Measurements from ENCODE around the gene PRKAA1. TPM values are rescaled to one million over a fixed set of nuclear protein-coding genes. Genes with fewer than 3 reads are reported as not detected.

The PRKAA1 gene
- total and polyA plus RNA-seq, 2 of the 13 experiments (the other 11 are each of a cell fraction or from before 2014, with no cell fraction given), result 36.6 to 58.0 TPM

DNA sequence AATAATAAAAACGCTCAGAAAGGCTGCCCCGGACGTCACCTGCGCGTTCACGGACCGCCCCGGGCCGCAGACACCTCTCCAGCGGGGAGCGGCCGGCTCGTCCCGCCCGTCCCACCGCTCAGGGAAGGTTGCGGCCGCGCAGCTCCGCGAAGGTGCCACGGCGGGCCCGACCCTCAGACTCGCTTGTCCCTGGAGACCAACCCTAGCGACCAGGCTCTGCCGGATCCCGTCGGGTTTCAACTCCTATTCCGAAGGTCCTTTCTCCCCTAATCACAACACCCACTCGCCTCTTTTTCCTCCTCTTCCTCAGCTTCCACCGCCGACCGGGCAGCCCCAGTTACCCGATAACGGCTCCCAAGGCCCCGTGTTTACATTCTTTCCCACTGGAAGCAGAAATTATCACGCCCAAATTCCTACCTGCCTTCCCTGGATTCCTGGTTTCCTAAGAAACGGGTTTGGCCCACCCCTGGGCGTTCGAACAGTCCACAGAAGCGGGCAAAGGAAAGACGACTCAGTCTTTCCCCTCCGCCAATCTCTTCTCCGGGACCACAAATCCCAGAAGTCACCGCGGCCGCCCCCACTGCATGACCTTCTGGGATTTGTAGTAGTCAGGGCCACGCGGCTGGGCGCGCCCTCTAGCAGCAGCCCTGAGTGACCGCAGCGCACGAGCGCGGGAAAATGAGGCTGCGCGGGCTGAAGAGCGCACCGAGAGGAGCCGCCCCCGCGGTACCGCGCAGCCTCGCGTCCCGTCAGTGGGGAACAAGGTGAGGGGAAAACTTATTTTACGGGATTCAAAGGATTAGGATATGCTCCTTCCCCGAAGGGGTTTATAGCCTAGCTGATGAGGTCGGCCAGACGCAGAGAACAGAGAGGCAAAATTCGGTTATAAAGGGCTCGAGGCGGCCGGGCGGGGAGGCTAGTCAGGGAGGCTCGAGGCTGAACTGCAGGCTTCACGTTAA is 42.5 kb downstream of the PRKAA1 start, which contains the start of gene TTC33 (continued):
- TF ChIP-seq, protein P1, sequence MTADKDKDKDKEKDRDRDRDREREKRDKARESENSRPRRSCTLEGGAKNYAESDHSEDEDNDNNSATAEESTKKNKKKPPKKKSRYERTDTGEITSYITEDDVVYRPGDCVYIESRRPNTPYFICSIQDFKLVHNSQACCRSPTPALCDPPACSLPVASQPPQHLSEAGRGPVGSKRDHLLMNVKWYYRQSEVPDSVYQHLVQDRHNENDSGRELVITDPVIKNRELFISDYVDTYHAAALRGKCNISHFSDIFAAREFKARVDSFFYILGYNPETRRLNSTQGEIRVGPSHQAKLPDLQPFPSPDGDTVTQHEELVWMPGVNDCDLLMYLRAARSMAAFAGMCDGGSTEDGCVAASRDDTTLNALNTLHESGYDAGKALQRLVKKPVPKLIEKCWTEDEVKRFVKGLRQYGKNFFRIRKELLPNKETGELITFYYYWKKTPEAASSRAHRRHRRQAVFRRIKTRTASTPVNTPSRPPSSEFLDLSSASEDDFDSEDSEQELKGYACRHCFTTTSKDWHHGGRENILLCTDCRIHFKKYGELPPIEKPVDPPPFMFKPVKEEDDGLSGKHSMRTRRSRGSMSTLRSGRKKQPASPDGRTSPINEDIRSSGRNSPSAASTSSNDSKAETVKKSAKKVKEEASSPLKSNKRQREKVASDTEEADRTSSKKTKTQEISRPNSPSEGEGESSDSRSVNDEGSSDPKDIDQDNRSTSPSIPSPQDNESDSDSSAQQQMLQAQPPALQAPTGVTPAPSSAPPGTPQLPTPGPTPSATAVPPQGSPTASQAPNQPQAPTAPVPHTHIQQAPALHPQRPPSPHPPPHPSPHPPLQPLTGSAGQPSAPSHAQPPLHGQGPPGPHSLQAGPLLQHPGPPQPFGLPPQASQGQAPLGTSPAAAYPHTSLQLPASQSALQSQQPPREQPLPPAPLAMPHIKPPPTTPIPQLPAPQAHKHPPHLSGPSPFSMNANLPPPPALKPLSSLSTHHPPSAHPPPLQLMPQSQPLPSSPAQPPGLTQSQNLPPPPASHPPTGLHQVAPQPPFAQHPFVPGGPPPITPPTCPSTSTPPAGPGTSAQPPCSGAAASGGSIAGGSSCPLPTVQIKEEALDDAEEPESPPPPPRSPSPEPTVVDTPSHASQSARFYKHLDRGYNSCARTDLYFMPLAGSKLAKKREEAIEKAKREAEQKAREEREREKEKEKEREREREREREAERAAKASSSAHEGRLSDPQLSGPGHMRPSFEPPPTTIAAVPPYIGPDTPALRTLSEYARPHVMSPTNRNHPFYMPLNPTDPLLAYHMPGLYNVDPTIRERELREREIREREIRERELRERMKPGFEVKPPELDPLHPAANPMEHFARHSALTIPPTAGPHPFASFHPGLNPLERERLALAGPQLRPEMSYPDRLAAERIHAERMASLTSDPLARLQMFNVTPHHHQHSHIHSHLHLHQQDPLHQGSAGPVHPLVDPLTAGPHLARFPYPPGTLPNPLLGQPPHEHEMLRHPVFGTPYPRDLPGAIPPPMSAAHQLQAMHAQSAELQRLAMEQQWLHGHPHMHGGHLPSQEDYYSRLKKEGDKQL (CRISPR knock-in tag; IDR thresholded peaks at IDR 0.05; ENCODE audit: low read depth), result no peak
- TF ChIP-seq ATF1 (CRISPR knock-in tag; IDR thresholded peaks at IDR 0.05) (peak; percentile 75), ZNF564 (CRISPR knock-in tag; IDR thresholded peaks at IDR 0.05) (no peak), NR3C1 (CRISPR knock-in tag; IDR thresholded peaks at IDR 0.05) (no peak), HMG20B (CRISPR knock-in tag; conservative IDR thresholded peaks at IDR 0.05) (0 out of 2 replicates have a peak, but pooled peaks have one; percentile 13), ZFYVE20 (CRISPR knock-in tag; IDR thresholded peaks at IDR 0.05; ENCODE audit: borderline replicate concordance, low read depth) (no peak), ATAD3A (CRISPR knock-in tag; IDR thresholded peaks at IDR 0.05) (no peak), SP1 (IDR thresholded peaks at IDR 0.05) (no peak), SP1 (CRISPR knock-in tag; IDR thresholded peaks at IDR 0.05) (0 out of 2 replicates have a peak, but pooled peaks have one; percentile 34), MIER3 (CRISPR knock-in tag; IDR thresholded peaks at IDR 0.05; ENCODE audit: borderline replicate concordance) (peak; percentile 88; the same call in 1 of the 2 replicates)
- TF ChIP-seq, protein P2, sequence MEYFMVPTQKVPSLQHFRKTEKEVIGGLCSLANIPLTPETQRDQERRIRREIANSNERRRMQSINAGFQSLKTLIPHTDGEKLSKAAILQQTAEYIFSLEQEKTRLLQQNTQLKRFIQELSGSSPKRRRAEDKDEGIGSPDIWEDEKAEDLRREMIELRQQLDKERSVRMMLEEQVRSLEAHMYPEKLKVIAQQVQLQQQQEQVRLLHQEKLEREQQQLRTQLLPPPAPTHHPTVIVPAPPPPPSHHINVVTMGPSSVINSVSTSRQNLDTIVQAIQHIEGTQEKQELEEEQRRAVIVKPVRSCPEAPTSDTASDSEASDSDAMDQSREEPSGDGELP (IDR thresholded peaks at IDR 0.05; ENCODE audit: borderline replicate concordance, low read depth), result 0 out of 2 replicates have a peak, but pooled peaks have one; percentile 15
- TF ChIP-seq, protein P3, sequence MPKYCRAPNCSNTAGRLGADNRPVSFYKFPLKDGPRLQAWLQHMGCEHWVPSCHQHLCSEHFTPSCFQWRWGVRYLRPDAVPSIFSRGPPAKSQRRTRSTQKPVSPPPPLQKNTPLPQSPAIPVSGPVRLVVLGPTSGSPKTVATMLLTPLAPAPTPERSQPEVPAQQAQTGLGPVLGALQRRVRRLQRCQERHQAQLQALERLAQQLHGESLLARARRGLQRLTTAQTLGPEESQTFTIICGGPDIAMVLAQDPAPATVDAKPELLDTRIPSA (CRISPR knock-in tag; IDR thresholded peaks at IDR 0.05; ENCODE audit: borderline replicate concordance), result peak; percentile 23; the same call in 1 of the 2 replicates
- TF ChIP-seq, protein P4, sequence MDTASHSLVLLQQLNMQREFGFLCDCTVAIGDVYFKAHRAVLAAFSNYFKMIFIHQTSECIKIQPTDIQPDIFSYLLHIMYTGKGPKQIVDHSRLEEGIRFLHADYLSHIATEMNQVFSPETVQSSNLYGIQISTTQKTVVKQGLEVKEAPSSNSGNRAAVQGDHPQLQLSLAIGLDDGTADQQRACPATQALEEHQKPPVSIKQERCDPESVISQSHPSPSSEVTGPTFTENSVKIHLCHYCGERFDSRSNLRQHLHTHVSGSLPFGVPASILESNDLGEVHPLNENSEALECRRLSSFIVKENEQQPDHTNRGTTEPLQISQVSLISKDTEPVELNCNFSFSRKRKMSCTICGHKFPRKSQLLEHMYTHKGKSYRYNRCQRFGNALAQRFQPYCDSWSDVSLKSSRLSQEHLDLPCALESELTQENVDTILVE (CRISPR knock-in tag; IDR thresholded peaks at IDR 0.05), result 0 out of 2 replicates have a peak, but pooled peaks have one; percentile 17
- TF ChIP-seq, protein P5, sequence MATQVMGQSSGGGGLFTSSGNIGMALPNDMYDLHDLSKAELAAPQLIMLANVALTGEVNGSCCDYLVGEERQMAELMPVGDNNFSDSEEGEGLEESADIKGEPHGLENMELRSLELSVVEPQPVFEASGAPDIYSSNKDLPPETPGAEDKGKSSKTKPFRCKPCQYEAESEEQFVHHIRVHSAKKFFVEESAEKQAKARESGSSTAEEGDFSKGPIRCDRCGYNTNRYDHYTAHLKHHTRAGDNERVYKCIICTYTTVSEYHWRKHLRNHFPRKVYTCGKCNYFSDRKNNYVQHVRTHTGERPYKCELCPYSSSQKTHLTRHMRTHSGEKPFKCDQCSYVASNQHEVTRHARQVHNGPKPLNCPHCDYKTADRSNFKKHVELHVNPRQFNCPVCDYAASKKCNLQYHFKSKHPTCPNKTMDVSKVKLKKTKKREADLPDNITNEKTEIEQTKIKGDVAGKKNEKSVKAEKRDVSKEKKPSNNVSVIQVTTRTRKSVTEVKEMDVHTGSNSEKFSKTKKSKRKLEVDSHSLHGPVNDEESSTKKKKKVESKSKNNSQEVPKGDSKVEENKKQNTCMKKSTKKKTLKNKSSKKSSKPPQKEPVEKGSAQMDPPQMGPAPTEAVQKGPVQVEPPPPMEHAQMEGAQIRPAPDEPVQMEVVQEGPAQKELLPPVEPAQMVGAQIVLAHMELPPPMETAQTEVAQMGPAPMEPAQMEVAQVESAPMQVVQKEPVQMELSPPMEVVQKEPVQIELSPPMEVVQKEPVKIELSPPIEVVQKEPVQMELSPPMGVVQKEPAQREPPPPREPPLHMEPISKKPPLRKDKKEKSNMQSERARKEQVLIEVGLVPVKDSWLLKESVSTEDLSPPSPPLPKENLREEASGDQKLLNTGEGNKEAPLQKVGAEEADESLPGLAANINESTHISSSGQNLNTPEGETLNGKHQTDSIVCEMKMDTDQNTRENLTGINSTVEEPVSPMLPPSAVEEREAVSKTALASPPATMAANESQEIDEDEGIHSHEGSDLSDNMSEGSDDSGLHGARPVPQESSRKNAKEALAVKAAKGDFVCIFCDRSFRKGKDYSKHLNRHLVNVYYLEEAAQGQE (IDR thresholded peaks at IDR 0.05; ENCODE audit: borderline replicate concordance in 1 of 2, low read depth in 1 of 2, low read length in 2 of 2), result no peak

Data from HepG2 (cell line).